Right ventricle myocardium inferior (tissue), 1 donor: ENCODE data around the gene MRPL16. TPM values are rescaled to one million over a fixed set of nuclear protein-coding genes. Genes with fewer than 3 reads are reported as not detected.

Source experiments
- total RNA-seq: library from RNA; stranded (reverse); fragmentation: NEBNext Ultra II Directional; extraction: Animal tissue kit (Norgen Biotek cat#: 25700); gene quantifications from one replicate; pipeline ENCODE4 v1.2.1, GENCODE V29; 2021
- donor health status: DM: no; HTN: yes; CAD: no; lungs with severe emphysema.

MRPL16 gene
- total RNA-seq, 1 donor from 2014 or later = 92.9 TPM

Other genes starting within 250 kb of the MRPL16 start
- gene OSBP, start 195.0 kb downstream of the MRPL16 start, total RNA-seq = 38.5 TPM
- gene PATL1, start 141.7 kb downstream of the MRPL16 start, total RNA-seq = 22.3 TPM
- not detected for gene OR10V1, start 96.9 kb downstream of the MRPL16 start, total RNA-seq
- 8.4 TPM for gene STX3, start 55.4 kb downstream of the MRPL16 start, total RNA-seq
- not detected for gene CBLIF, start 34.7 kb upstream of the MRPL16 start, total RNA-seq
- gene TCN1, start 55.7 kb upstream of the MRPL16 start, total RNA-seq = not detected
- gene OOSP3, start 68.0 kb upstream of the MRPL16 start, total RNA-seq = not detected
- gene OOSP1, start 127.7 kb upstream of the MRPL16 start, total RNA-seq = not detected
- gene OOSP4A, start 153.3 kb upstream of the MRPL16 start, total RNA-seq = not detected
- not detected for gene OOSP4B, start 206.4 kb upstream of the MRPL16 start, total RNA-seq
- not detected for gene OOSP2, start 229.6 kb upstream of the MRPL16 start, total RNA-seq
- not detected for gene MS4A3, start 245.9 kb upstream of the MRPL16 start, total RNA-seq